Endothelial cell of umbilical vein (primary cell): Measurements from ENCODE around the gene CCDC39. TPM values are rescaled to one million over a fixed set of nuclear protein-coding genes. Genes with fewer than 3 reads are reported as not detected.

Source experiments
- BruUV-seq: library from RNA; stranded (reverse); fragments of 400-500 nt; replicated peaks from 2 replicates; lab custom pipeline; 2021; lab: Mats Ljungman, UMichigan
- CTCF ChIA-PET: fragments of 300-600, 350-600 bp; sonication (Branson Sonifier 250); formaldehyde crosslinking; loops from one replicate; lab custom pipeline; 2021; ENCODE audit warnings: antibody characterized with exemption, inconsistent platforms; lab: Charles Lee
- POLR2A ChIA-PET: fragments of 300-600, 350-600 bp; sonication (Branson Sonifier 250); formaldehyde crosslinking; loops from one replicate; lab custom pipeline; 2021; ENCODE audit warnings: antibody characterized with exemption, inconsistent platforms; lab: Charles Lee
- DNase-seq: peaks from one replicate; pipeline ENCODE4 v3.0.0-alpha.2; 2011; ENCODE audit warnings: low read depth, low spot score
- FAIRE-seq: peaks from 2 replicates; lab custom pipeline; 2011; peaks lifted over from hg19 to GRCh38; lab: Jason Lieb, UNC
- H2AFZ ChIP-seq: 2 replicates; pipeline ENCODE4 v1.6.0; 2012; ENCODE audit warnings: low read depth, low read length, control low read depth, inconsistent platforms
- H3K27ac ChIP-seq: 2 replicates; pipeline ENCODE4 v1.5.1; 2011; ENCODE audit warnings: low read depth, mild to moderate bottlenecking, control low read depth, low read length, moderate library complexity; ENCODE audit not compliant: insufficient read depth
- H3K27me3 ChIP-seq, 2 experiments: 2 replicates each; pipeline versions ENCODE4 v1.6.0 to v1.6.1; 2011; ENCODE audit warnings: low read length in 2 of 2, mixed read lengths in 1 of 2; ENCODE audit not compliant: control insufficient read depth in 2 of 2, insufficient read depth in 2 of 2
- H3K36me3 ChIP-seq, 2 experiments: 2 replicates in 1 of 2; 3 replicates in 1 of 2; pipeline ENCODE4 v1.5.1; 2011; ENCODE audit warnings: low read length in 2 of 2, mild to moderate bottlenecking in 1 of 2, moderate library complexity in 1 of 2; ENCODE audit not compliant: control insufficient read depth in 2 of 2, insufficient read depth in 2 of 2; ENCODE audit errors: extremely low read depth in 1 of 2
- H3K4me1 ChIP-seq: 3 replicates; pipeline ENCODE4 v1.5.1; 2011; ENCODE audit warnings: mild to moderate bottlenecking, low read length; ENCODE audit not compliant: control insufficient read depth, insufficient read depth; ENCODE audit errors: extremely low read depth
- H3K4me2 ChIP-seq: 2 replicates; pipeline ENCODE4 v1.6.1; 2011; ENCODE audit warnings: low read length, control low read depth, mixed read lengths; ENCODE audit not compliant: insufficient read depth
- H3K4me3 ChIP-seq, 3 experiments: fragments of 200-600 bp in 1 of 3; sonication (generic), shearing (Covaris generic) in 1 of 3; replicated peaks in 1 of 3; 2 replicates each; pipeline ENCODE4 v1.5.1; 2011 to 2016; ENCODE audit warnings: control low read depth in 3 of 3, low read length in 3 of 3, mild to moderate bottlenecking in 2 of 3, inconsistent platforms in 1 of 3, low read depth in 1 of 3, moderate library complexity in 1 of 3; ENCODE audit not compliant: insufficient read depth in 1 of 3
- H3K79me2 ChIP-seq: 2 replicates; pipeline ENCODE4 v1.6.0; 2012; ENCODE audit warnings: low read length, inconsistent platforms; ENCODE audit not compliant: control insufficient read depth, insufficient read depth
- H3K9ac ChIP-seq: replicated peaks from 2 replicates; pipeline ENCODE3; 2011; ENCODE audit warnings: low read length, control low read depth; ENCODE audit not compliant: insufficient read depth; ENCODE audit errors: extremely low read depth
- H3K9me1 ChIP-seq: replicated peaks from 3 replicates; pipeline ENCODE4 v1.6.0; 2011; ENCODE audit warnings: mild to moderate bottlenecking, low read length; ENCODE audit not compliant: control insufficient read depth, insufficient read depth; ENCODE audit errors: extremely low read depth
- H3K9me3 ChIP-seq: replicated peaks from 2 replicates; pipeline ENCODE4 v1.5.1; 2012; ENCODE audit warnings: low read length, inconsistent platforms; ENCODE audit not compliant: control insufficient read depth, insufficient read depth
- H4K20me1 ChIP-seq: replicated peaks from 2 replicates; pipeline ENCODE3; 2011; ENCODE audit warnings: mild to moderate bottlenecking, low read length; ENCODE audit not compliant: control insufficient read depth, insufficient read depth; ENCODE audit errors: extremely low read depth
- EZH2 ChIP-seq: IDR thresholded peaks from 2 replicates; pipeline ENCODE4 v1.6.1; 2012; ENCODE audit warnings: borderline replicate concordance, low read depth, mild to moderate bottlenecking, moderate library complexity, low read length, inconsistent platforms; ENCODE audit not compliant: severe bottlenecking
- FOS ChIP-seq: IDR thresholded peaks from 2 replicates; pipeline ENCODE4 v1.6.1; 2011; ENCODE audit warnings: mild to moderate bottlenecking, low read length, moderate library complexity, borderline replicate concordance; ENCODE audit not compliant: insufficient read depth
- JUN ChIP-seq: IDR thresholded peaks from 2 replicates; pipeline ENCODE4 v1.6.1; 2011; ENCODE audit warnings: borderline replicate concordance, low read depth; ENCODE audit not compliant: insufficient read length, insufficient read depth
- POLR2A ChIP-seq: IDR thresholded peaks from 2 replicates; pipeline ENCODE4 v1.6.1; 2012; ENCODE audit warnings: low read depth, mild to moderate bottlenecking, control low read depth, low read length
- POLR2AphosphoS5 ChIP-seq: IDR thresholded peaks from 2 replicates; pipeline ENCODE4 v1.6.1; 2012; ENCODE audit warnings: low read depth, mild to moderate bottlenecking, control low read depth, low read length, moderate library complexity; ENCODE audit not compliant: insufficient read depth
- dilution Hi-C: fragments of 300-500 bp; cut with MboI; formaldehyde crosslinking; loops from one replicate; pipeline ENCODE4 v1.15.0; 2019; ENCODE audit warnings: low sequenced_read_pairs; ENCODE audit not compliant: extremely low pct_ligation_motif_present
- intact Hi-C: fragments of 100-400 bp; cut with micrococcal nuclease; formaldehyde crosslinking; loops from one replicate; pipeline ENCODE4 v1.10.0; 2022
- polyA plus RNA-seq, 4 experiments: library from polyadenylated mRNA; depleted of rRNA in 3 of 4; stranded (reverse) in 3 of 4; unstranded in 1 of 4; fragments of >200 nt; gene quantifications; 2 replicates each; pipeline versions ENCODE4 v1.2.1 to v1.2.3, GENCODE V29; 2011 to 2012; ENCODE audit warnings: missing spikeins in 1 of 4
- total RNA-seq: library from RNA; stranded (reverse); gene quantifications from 2 replicates; pipeline ENCODE4 v1.2.3, GENCODE V29; 2021
- TF ChIP-seq, protein P1 (sequence below): IDR thresholded peaks from 2 replicates; pipeline ENCODE4 v1.6.1; 2011; ENCODE audit not compliant: insufficient read depth, insufficient read length

Gene CCDC39
- total and polyA plus RNA-seq, 2 donors (not counting 3 experiments of a cell fraction or from before 2014, with no cell fraction given), result not detected

DNA sequence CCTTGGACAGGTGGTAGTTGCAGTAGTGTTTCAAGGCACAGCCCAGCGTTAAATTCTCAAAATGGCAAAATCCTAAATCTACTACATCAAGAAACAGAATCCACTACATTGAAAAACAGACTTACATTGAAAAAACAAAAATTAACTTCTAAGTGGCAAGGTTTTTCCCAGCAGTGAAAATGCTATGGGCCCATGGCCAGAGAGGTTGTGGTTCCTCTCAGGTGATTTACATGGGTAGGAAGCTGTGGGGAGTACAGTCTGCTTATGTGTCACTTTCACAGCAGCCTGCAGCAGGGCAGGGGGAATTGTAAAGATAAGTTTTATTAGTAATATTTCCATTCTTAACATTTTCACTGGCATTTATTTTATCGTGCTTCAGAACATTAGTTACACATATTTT is 52.4 kb downstream of the CCDC39 start:
- DNase-seq, result no peak
- BruUV-seq, result no TSS peak
- Histone ChIP-seq H3K9me3 (no peaks in the 10 kb centered on the region), H3K79me2 (no peaks in the 10 kb centered on the region), H3K4me1 (peaks cover 11% of the 10 kb centered on the region), H3K4me2 (no peak overlapping the region), H3K27me3 (no peaks in the 10 kb centered on the region), H2AFZ (no peak overlapping the region), H3K4me3 (no peak overlapping the region), H4K20me1 (no peaks in the 10 kb centered on the region), H3K9me1 (no peaks in the 10 kb centered on the region), H3K36me3 (peaks cover 0 to 4% of the 10 kb centered on the region in 2 experiments), H3K9ac (no peak overlapping the region), H3K27ac (no peak overlapping the region)
- intact Hi-C loops, result no loop called here
- ChIA-PET CTCF (interaction anchor here (0.9 to 1.2 kb wide), 2 partner anchors 25 to 32 kb away, joined by 3 read pairs; partner anchors contain the start of gene TTC14), POLR2A (no interaction called here)
- dilution Hi-C loops, result no loop called here
- FAIRE-seq, result no peak
- TF ChIP-seq EZH2 (no peak), FOS (no peak), POLR2AphosphoS5 (no peak), JUN (no peak)
- TF ChIP-seq, protein P1, sequence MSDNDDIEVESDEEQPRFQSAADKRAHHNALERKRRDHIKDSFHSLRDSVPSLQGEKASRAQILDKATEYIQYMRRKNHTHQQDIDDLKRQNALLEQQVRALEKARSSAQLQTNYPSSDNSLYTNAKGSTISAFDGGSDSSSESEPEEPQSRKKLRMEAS, result no peak

DNA sequence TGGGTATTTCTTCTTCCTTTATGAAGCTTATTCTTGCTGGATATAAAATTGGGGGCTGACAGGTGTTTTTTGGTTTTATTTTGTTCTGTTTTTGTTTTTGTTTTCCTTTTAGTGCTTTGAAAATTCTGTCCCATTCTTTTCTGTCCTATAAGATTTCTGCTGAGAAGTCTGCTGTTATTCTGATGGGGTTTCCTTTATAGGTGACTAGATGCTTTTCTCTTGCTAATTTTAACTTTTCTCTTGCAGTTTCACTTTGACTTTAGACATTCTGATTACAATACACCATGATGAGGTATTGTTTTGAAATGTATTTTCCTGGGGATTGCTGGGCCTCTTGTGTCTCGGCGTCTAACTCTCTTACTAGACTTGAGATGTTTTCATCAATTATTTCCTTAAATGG is 54.6 kb downstream of the CCDC39 start:
- BruUV-seq, result no TSS peak
- dilution Hi-C loops (no loop called here), intact Hi-C loops (no loop called here)
- Histone ChIP-seq H3K4me3 (no peak overlapping the region), H3K27ac (no peak overlapping the region), H3K4me2 (no peak overlapping the region), H3K27me3 (no peaks in the 10 kb centered on the region), H2AFZ (no peak overlapping the region), H3K36me3 (peaks cover 0 to 4% of the 10 kb centered on the region in 2 experiments), H3K9ac (no peak overlapping the region), H4K20me1 (no peaks in the 10 kb centered on the region), H3K9me1 (no peaks in the 10 kb centered on the region), H3K4me1 (no peaks in the 10 kb centered on the region), H3K79me2 (no peaks in the 10 kb centered on the region), H3K9me3 (no peaks in the 10 kb centered on the region)
- POLR2A ChIA-PET, result no interaction called here
- FAIRE-seq (no peak), DNase-seq (no peak)
- TF ChIP-seq POLR2A, result no peak
- CTCF ChIA-PET, result no interaction called here
